H1 (cell line): Measurements from ENCODE around the gene NDUFS8. TPM values are rescaled to one million over a fixed set of nuclear protein-coding genes. Genes with fewer than 3 reads are reported as not detected.

Source experiments
- NANOG ChIP-seq: IDR thresholded peaks from 2 replicates; pipeline ENCODE4 v1.6.1; 2011; ENCODE audit warnings: low read length, low read depth, mild to moderate bottlenecking, inconsistent platforms; ENCODE audit not compliant: insufficient read depth, poor library complexity, severe bottlenecking
- SAP30 ChIP-seq: fragments of 300-600 bp; sonication (generic); IDR thresholded peaks from 2 replicates; pipeline ENCODE4 v1.7.1; 2012; ENCODE audit warnings: low read length, moderate library complexity, mild to moderate bottlenecking, inconsistent platforms; ENCODE audit not compliant: insufficient read depth, insufficient replicate concordance
- TAF7 ChIP-seq: optimal IDR thresholded peaks from 2 replicates; pipeline ENCODE3; 2011; ENCODE audit warnings: low read depth, mild to moderate bottlenecking, inconsistent platforms, low read length, moderate library complexity, borderline replicate concordance
- TBP ChIP-seq: IDR thresholded peaks from 2 replicates; pipeline ENCODE4 v1.6.1; 2011; ENCODE audit warnings: low read depth, low read length, improper control_type of control experiment
- polyA plus RNA-seq, 7 experiments: library from polyadenylated mRNA; depleted of rRNA in 3 of 7; stranded (reverse) in 5 of 7; unstranded in 2 of 7; fragments of >200 nt in 5 of 7; fragments of 200-250 nt in 2 of 7; gene quantifications; 1 replicate in 5 of 7; 2 replicates in 1 of 7; 4 replicates in 1 of 7; pipeline versions ENCODE4 v1.2.1 to v1.2.3, GENCODE V29; 2011 to 2013; ENCODE audit warnings: missing spikeins in 2 of 7, mixed read lengths in 2 of 7
- total RNA-seq: library from RNA; stranded (reverse); fragmentation: NEBNext Ultra II Directional; extraction: Animal tissue kit (Norgen Biotek cat#: 25700); gene quantifications from 2 replicates; pipeline ENCODE4 v1.2.1, GENCODE V29; 2021
- TF ChIP-seq, protein P1 (sequence below): IDR thresholded peaks from 2 replicates; pipeline ENCODE4 v1.6.1; 2011; ENCODE audit warnings: low read depth, mild to moderate bottlenecking, low read length; ENCODE audit not compliant: insufficient read depth

The NDUFS8 gene
- total and polyA plus RNA-seq, 2 of the 8 experiments (the other 6 are each of a cell fraction or from before 2014, with no cell fraction given), result 182 to 291 TPM

- TF ChIP-seq NANOG (no peak), SAP30 (no peak), TAF7 (no peak), TBP (no peak)
- TF ChIP-seq, protein P1, sequence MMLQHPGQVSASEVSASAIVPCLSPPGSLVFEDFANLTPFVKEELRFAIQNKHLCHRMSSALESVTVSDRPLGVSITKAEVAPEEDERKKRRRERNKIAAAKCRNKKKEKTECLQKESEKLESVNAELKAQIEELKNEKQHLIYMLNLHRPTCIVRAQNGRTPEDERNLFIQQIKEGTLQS, result no peak
- TF ChIP-seq, all 59 proteins: peak for 0
Observed at GRCh38 chr11:68071281-68072048, 41.0 kb downstream of the NDUFS8 start (continued).
